GM19043 (cell line): ENCODE data around the gene GDPD2.
"Not testable (repeated sequence)": the region's sequence is repeated elsewhere in the genome, so short reads cannot be mapped to it uniquely, and the experiment has no call there.

Experiments used
- ATAC-seq: cut with Tn5 transposase; IDR thresholded peaks from one replicate; pipeline ENCODE4 v1.9.1; 2021; ENCODE audit warnings: low read depth; ENCODE audit not compliant: unreplicated experiment

Gene GDPD2

DNA sequence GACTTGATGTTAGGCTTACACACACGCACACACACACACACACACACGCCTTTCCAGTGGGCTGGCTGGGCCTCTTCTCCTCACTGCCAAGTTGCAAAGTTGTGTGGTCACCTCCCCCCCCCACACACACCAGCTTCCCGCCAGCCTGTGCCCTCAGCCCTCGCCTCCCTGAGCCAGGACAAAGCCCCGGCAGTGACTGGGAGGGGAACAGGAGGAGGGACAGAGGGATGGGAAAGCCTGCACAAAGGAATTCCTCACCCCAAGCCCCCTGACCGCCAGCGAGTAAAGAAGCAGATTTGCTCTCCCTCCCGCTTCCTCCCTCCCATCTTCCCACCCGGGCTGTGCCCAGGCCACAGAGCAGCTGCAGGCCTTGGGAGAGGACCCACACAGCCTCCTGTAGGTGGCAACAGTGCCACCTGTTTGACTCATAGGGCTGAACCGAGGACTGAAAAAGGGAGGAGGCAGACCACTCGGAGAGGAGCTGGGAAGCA is at the start of gene GDPD2:
Gene GDPD2, plus strand, starts transcription at position 464 of the 491 bp plus-strand sequence. CDS start 1,671 bp downstream, outside the sequence.
- ATAC-seq = no peak

DNA sequence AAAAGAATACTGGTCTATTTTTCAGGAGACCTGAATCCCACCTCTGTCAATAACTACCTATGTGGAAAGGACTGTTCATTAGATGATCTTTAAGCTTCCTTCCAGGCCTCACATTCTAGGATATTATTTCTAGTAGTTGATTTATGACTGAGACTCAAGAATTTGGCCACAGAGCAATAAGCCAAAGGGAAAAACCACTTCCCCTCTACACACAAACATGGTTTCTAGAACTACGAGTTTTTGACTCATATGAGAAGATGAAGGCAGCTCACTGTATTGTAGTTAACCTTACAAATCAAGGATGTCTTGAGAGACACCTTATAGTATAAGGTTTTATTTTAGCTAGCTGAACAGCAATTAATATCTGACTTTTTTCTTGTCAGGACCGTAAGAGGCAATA is 36.9 kb upstream of the GDPD2 start:
- no peak for ATAC-seq

- no peak for ATAC-seq
Measured at GRCh38 chrX:70398899-70399298, 24.2 kb upstream of the GDPD2 start.

GRCh38 chrX:70400181-70400580 is 22.9 kb upstream of the GDPD2 start:
- not testable (repeated sequence) for ATAC-seq

GRCh38 chrX:70402721-70403120 is 20.4 kb upstream of the GDPD2 start:
- ATAC-seq = no peak

GRCh38 chrX:70405003-70405402 is 18.1 kb upstream of the GDPD2 start:
- ATAC-seq = no peak

DNA sequence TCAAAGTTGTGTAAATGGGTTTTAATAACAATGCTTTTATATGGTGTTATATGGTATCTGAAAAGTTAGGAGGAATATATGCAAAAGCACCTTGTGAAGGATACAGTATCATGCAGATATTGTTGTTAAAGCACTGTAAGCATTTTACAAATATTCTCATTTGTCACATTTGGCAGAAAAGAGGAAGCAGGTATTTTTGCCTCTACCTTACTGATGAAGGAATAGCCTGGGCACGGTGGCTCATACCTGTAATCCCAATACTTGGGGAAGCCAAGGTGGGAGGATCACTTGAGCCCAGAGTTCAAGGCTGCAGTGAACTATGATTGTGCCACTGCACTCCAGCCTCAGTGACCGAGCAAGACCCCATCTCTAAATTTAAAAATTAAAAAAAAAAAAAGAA is 12.2 kb upstream of the GDPD2 start:
- no peak for ATAC-seq

DNA sequence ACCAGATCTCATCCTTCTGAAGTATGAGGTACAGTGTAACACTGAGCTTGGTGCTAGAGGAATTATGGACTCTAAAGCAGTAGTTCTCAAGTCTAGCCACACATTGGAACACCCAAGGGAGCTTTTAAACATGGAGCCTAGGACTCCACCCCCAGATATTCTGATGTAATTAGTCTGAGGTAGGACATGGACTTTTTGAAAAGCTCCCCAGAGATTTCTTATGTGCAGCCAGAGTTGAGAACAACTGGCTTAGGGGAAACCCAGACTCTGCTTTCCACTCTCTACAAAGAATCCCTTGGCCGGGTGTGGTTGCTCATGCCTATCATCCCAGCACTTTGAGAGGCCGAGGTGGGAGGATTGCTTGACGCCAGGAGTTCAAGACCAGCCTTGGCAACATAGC is 11.6 kb upstream of the GDPD2 start:
- ATAC-seq = no peak

- no peak for ATAC-seq
Measured at GRCh38 chrX:70421618-70422017, 1.5 kb upstream of the GDPD2 start.

- no peak for ATAC-seq
Measured at GRCh38 chrX:70423936-70424675, 992 bp downstream of the GDPD2 start.

GRCh38 chrX:70424801-70425200 is 1.7 kb downstream of the GDPD2 start:
- ATAC-seq = no peak

GRCh38 chrX:70426286-70427278 is 3.5 kb downstream of the GDPD2 start:
- no peak for ATAC-seq

- ATAC-seq = no peak
Measured at GRCh38 chrX:70427365-70427764, 4.3 kb downstream of the GDPD2 start.

GRCh38 chrX:70429759-70430158 is 6.6 kb downstream of the GDPD2 start:
- ATAC-seq = no peak

GRCh38 chrX:70432936-70433847 is 10.1 kb downstream of the GDPD2 start:
- ATAC-seq = no peak

DNA sequence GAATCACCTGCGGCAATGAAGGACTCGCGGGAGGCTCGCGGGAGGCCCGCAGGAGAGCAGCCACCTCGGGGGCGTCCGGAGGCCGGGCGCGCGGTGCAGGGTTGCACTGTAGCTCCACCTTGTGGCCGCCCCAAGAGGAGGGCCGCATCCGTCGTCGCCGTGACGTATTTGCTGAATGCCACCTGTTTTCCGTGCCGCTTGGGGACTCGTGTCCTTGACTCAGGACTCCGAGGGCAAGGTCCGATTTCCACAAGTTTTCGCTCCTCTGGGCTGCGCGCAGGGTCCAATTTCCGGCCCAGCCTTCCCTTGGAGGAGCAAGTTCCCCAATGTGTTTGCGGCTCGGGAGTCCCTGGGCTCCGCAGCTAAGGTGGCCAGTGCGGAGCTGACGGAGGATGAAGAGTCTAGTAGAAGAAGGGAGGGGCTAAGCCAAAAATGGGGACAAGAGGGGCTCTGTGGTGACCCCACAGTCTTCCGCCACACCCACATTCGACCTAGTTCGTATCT is 10.8 kb downstream of the GDPD2 start:
- ATAC-seq = peak; percentile 62

DNA sequence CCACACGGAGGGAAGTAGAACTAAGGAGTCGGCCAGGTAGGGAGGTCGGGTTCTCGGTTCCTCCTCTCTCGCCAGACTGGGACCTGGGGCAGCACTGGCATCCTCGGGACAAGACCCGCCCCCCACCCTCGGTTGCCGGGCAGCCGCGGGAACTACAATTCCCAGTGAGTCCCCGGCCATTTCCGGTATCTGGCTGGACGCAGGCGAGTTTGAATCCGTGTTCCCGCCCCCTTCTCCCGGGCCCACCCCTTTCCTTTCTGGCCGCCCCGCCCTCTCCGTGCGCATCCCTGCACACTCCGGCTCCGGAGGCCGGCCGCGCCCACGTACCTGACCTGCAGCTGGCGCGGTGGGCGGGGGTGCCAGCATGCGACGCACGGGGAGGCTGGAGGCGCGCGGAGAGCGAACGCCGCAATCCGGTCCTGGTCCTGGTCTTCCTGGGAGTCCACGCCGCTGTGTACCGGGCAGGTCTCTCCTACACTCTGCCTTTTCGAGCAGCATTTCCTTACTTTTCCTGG is 11.3 kb downstream of the GDPD2 start:
- ATAC-seq = peak; percentile 51

- ATAC-seq = no peak
Measured at GRCh38 chrX:70434914-70435586, 11.9 kb downstream of the GDPD2 start.

- ATAC-seq = no peak
Measured at GRCh38 chrX:70436343-70436742, 13.2 kb downstream of the GDPD2 start.
